Neuron (in vitro differentiated cells): ENCODE results near the gene CENPF.

Experiments used
- H2AFZ ChIP-seq: one replicate; pipeline ENCODE4 v1.6.1; 2013; ENCODE audit warnings: low read depth, mild to moderate bottlenecking, inconsistent platforms, low read length, moderate library complexity
- H3K27me3 ChIP-seq: one replicate; pipeline ENCODE4 v1.6.1; 2013; ENCODE audit warnings: low read length; ENCODE audit not compliant: insufficient read depth
- H3K36me3 ChIP-seq: one replicate; pipeline ENCODE4 v1.6.1; 2013; ENCODE audit warnings: low read length; ENCODE audit not compliant: insufficient read depth
- H3K4me1 ChIP-seq: one replicate; pipeline ENCODE4 v1.6.1; 2013; ENCODE audit warnings: low read length; ENCODE audit not compliant: insufficient read depth
- H3K4me3 ChIP-seq: 2 replicates; pipeline ENCODE4 v1.5.1; 2013; ENCODE audit warnings: mild to moderate bottlenecking, low read length, moderate library complexity
- H3K9me3 ChIP-seq: one replicate; pipeline ENCODE4 v1.6.1; 2013; ENCODE audit warnings: low read length

The CENPF gene

GRCh38 chr1:214640431-214641213, 37.6 kb downstream of the CENPF start:
- Histone ChIP-seq H2AFZ (no peak overlapping the region), H3K27me3 (no peaks in the 10 kb centered on the region), H3K36me3 (peaks cover 94% of the 10 kb centered on the region), H3K9me3 (no peaks in the 10 kb centered on the region), H3K4me1 (no peaks in the 10 kb centered on the region), H3K4me3 (no peak overlapping the region)

GRCh38 chr1:214641214-214641895, 38.4 kb downstream of the CENPF start:
- Histone ChIP-seq H3K9me3 (no peaks in the 10 kb centered on the region), H3K4me3 (no peak overlapping the region), H3K36me3 (peaks cover 94% of the 10 kb centered on the region), H2AFZ (no peak overlapping the region), H3K27me3 (no peaks in the 10 kb centered on the region), H3K4me1 (no peaks in the 10 kb centered on the region)

GRCh38 chr1:214643030-214643429, 40.0 kb downstream of the CENPF start:
- H3K36me3 ChIP-seq = peaks cover 97% of the 10 kb centered on the region
- no peaks in the 10 kb centered on the region for H3K27me3 ChIP-seq
- H2AFZ ChIP-seq = no peak overlapping the region
- H3K9me3 ChIP-seq = no peaks in the 10 kb centered on the region
- H3K4me3 ChIP-seq = no peak overlapping the region
- H3K4me1 ChIP-seq = no peaks in the 10 kb centered on the region

GRCh38 chr1:214645712-214646111, 42.7 kb downstream of the CENPF start:
- Histone ChIP-seq H3K27me3 (no peaks in the 10 kb centered on the region), H3K9me3 (no peaks in the 10 kb centered on the region), H3K36me3 (peaks cover 97% of the 10 kb centered on the region)

GRCh38 chr1:214648801-214649200, 45.8 kb downstream of the CENPF start:
- Histone ChIP-seq H3K4me1 (no peaks in the 10 kb centered on the region), H3K27me3 (no peaks in the 10 kb centered on the region), H3K4me3 (no peak overlapping the region), H3K9me3 (no peaks in the 10 kb centered on the region), H3K36me3 (peaks cover 89% of the 10 kb centered on the region), H2AFZ (no peak overlapping the region)

More at GRCh38 chr1:214645712-214646111, 42.7 kb downstream of the CENPF start:
- Histone ChIP-seq H3K4me3 (no peak overlapping the region), H2AFZ (no peak overlapping the region), H3K4me1 (no peaks in the 10 kb centered on the region)

GRCh38 chr1:214649607-214650006, 46.6 kb downstream of the CENPF start:
- no peaks in the 10 kb centered on the region for H3K9me3 ChIP-seq
- peaks cover 88% of the 10 kb centered on the region for H3K36me3 ChIP-seq
- H2AFZ ChIP-seq = no peak overlapping the region
- no peaks in the 10 kb centered on the region for H3K27me3 ChIP-seq
- H3K4me3 ChIP-seq = no peak overlapping the region
- H3K4me1 ChIP-seq = no peaks in the 10 kb centered on the region

GRCh38 chr1:214650664-214651063, 47.7 kb downstream of the CENPF start:
- Histone ChIP-seq H3K4me1 (no peaks in the 10 kb centered on the region), H3K4me3 (no peak overlapping the region), H3K36me3 (peaks cover 87% of the 10 kb centered on the region), H2AFZ (no peak overlapping the region), H3K27me3 (no peaks in the 10 kb centered on the region), H3K9me3 (no peaks in the 10 kb centered on the region)

GRCh38 chr1:214657299-214657698, 54.3 kb downstream of the CENPF start:
- H3K9me3 ChIP-seq = no peaks in the 10 kb centered on the region
- H3K4me3 ChIP-seq = no peak overlapping the region
- no peaks in the 10 kb centered on the region for H3K27me3 ChIP-seq
- peaks cover 85% of the 10 kb centered on the region for H3K36me3 ChIP-seq
- no peak overlapping the region for H2AFZ ChIP-seq
- peaks cover 16% of the 10 kb centered on the region for H3K4me1 ChIP-seq

- H2AFZ ChIP-seq = no peak overlapping the region
- peaks cover 16% of the 10 kb centered on the region for H3K4me1 ChIP-seq
- H3K4me3 ChIP-seq = no peak overlapping the region
- no peaks in the 10 kb centered on the region for H3K27me3 ChIP-seq
- peaks cover 82% of the 10 kb centered on the region for H3K36me3 ChIP-seq
- H3K9me3 ChIP-seq = no peaks in the 10 kb centered on the region
Measured at GRCh38 chr1:214658175-214658574, 55.2 kb downstream of the CENPF start.

GRCh38 chr1:214658785-214659184, 55.8 kb downstream of the CENPF start:
- Histone ChIP-seq H3K4me3 (no peak overlapping the region), H3K27me3 (no peaks in the 10 kb centered on the region), H3K9me3 (no peaks in the 10 kb centered on the region), H3K36me3 (peaks cover 83% of the 10 kb centered on the region), H3K4me1 (peaks cover 16% of the 10 kb centered on the region), H2AFZ (no peak overlapping the region)

- no peaks in the 10 kb centered on the region for H3K9me3 ChIP-seq
- peaks cover 84% of the 10 kb centered on the region for H3K36me3 ChIP-seq
- no peak overlapping the region for H3K4me3 ChIP-seq
- H3K27me3 ChIP-seq = no peaks in the 10 kb centered on the region
- peaks cover 16% of the 10 kb centered on the region for H3K4me1 ChIP-seq
- no peak overlapping the region for H2AFZ ChIP-seq
Measured at GRCh38 chr1:214660190-214660589, 57.2 kb downstream of the CENPF start.

GRCh38 chr1:214660900-214661299, 57.9 kb downstream of the CENPF start:
- H3K9me3 ChIP-seq = no peaks in the 10 kb centered on the region
- no peaks in the 10 kb centered on the region for H3K27me3 ChIP-seq
- peaks cover 16% of the 10 kb centered on the region for H3K4me1 ChIP-seq
- no peak overlapping the region for H2AFZ ChIP-seq
- no peak overlapping the region for H3K4me3 ChIP-seq
- H3K36me3 ChIP-seq = peaks cover 84% of the 10 kb centered on the region

- Histone ChIP-seq H3K27me3 (no peaks in the 10 kb centered on the region), H3K9me3 (no peaks in the 10 kb centered on the region), H3K4me3 (no peak overlapping the region), H3K4me1 (peaks cover 16% of the 10 kb centered on the region), H2AFZ (no peak overlapping the region), H3K36me3 (peaks cover 83% of the 10 kb centered on the region)
Measured at GRCh38 chr1:214662223-214662785, 59.3 kb downstream of the CENPF start.
